HepG2 (cell line): ENCODE data around the gene SHPK. TPM values are rescaled to one million over a fixed set of nuclear protein-coding genes. Genes with fewer than 3 reads are reported as not detected.

Experiments used
- DRAP1 ChIP-seq: IDR thresholded peaks from 2 replicates; pipeline ENCODE4 v1.6.1; 2016; ENCODE audit warnings: missing genetic modification reagents, missing compliant biosample characterization
- EHMT2 ChIP-seq: fragments of 200-600 bp; sonication (generic); IDR thresholded peaks from 2 replicates; pipeline ENCODE4 v1.7.0; 2017; ENCODE audit warnings: antibody characterized with exemption, low read depth, low read length, borderline replicate concordance
- KMT2A ChIP-seq: sonication (generic); formaldehyde crosslinking; IDR thresholded peaks from 2 replicates; pipeline ENCODE4 v1.4.0; 2020; ENCODE audit warnings: missing genetic modification reagents
- MIER2 ChIP-seq: IDR thresholded peaks from 2 replicates; pipeline ENCODE4 v1.6.1; 2016; ENCODE audit warnings: missing biosample characterization, missing genetic modification reagents
- NBN ChIP-seq: fragments of 450-650 bp; conservative IDR thresholded peaks from 2 replicates; pipeline ENCODE4 v1.6.1; 2017
- PHF20 ChIP-seq: sonication (generic); formaldehyde crosslinking; IDR thresholded peaks from 2 replicates; pipeline ENCODE4 v1.5.0; 2020; ENCODE audit warnings: mild to moderate bottlenecking, missing genetic modification reagents
- POGZ ChIP-seq: sonication (generic); formaldehyde crosslinking; IDR thresholded peaks from 2 replicates; pipeline ENCODE4 v1.4.0; 2020; ENCODE audit warnings: mild to moderate bottlenecking, missing genetic modification reagents
- PPARG ChIP-seq: conservative IDR thresholded peaks from 2 replicates; pipeline ENCODE4 v1.6.1; 2016; ENCODE audit warnings: missing biosample characterization, missing genetic modification reagents
- RXRA ChIP-seq: sonication (generic); formaldehyde crosslinking; IDR thresholded peaks from 2 replicates; pipeline ENCODE4 v1.5.1; 2020; ENCODE audit warnings: missing genetic modification reagents
- SMAD3 ChIP-seq: sonication (generic); formaldehyde crosslinking; IDR thresholded peaks from 2 replicates; pipeline ENCODE4 v1.4.0; 2020; ENCODE audit warnings: missing genetic modification reagents
- SMARCC2 ChIP-seq: fragments of 450-650 bp; IDR thresholded peaks from 2 replicates; pipeline ENCODE4 v1.6.1; 2017; ENCODE audit warnings: antibody characterized with exemption, mild to moderate bottlenecking
- TCF7 ChIP-seq: sonication (generic); IDR thresholded peaks from 2 replicates; pipeline ENCODE4 v1.6.1; 2016; ENCODE audit warnings: antibody characterized with exemption, low read depth
- ZBTB4 ChIP-seq: sonication (generic); formaldehyde crosslinking; IDR thresholded peaks from 2 replicates; pipeline ENCODE4 v1.4.0; 2020; ENCODE audit warnings: missing genetic modification reagents, mild to moderate bottlenecking, borderline replicate concordance
- ZNF720 ChIP-seq: sonication (generic); formaldehyde crosslinking; IDR thresholded peaks from 2 replicates; pipeline ENCODE4 v1.4.0; 2020; ENCODE audit warnings: missing genetic modification reagents
- polyA plus RNA-seq, 8 experiments: library from polyadenylated mRNA; depleted of rRNA in 3 of 8; stranded (reverse) in 7 of 8; unstranded in 1 of 8; fragments of >200 nt; fragmentation: Illumina TruSeq in 4 of 8; extraction: Trizol in 4 of 8; gene quantifications; 2 replicates each; pipeline versions ENCODE4 v1.2.1 to v1.2.3, GENCODE V29; 2011 to 2016; ENCODE audit warnings: low read depth in 4 of 8, missing spikeins in 1 of 8, mixed read lengths in 1 of 8; ENCODE audit not compliant: insufficient read depth in 1 of 8
- total RNA-seq, 5 experiments: library from RNA; depleted of rRNA; stranded (reverse); fragments of >200 nt; fragmentation: Illumina TruSeq; extraction: Trizol; gene quantifications; 2 replicates each; pipeline ENCODE4 v1.2.3, GENCODE V29; 2016; ENCODE audit warnings: low read depth in 1 of 5
- TF ChIP-seq, protein P1 (sequence below): sonication (generic); formaldehyde crosslinking; IDR thresholded peaks from 2 replicates; pipeline ENCODE4 v1.5.0; 2020; ENCODE audit warnings: mild to moderate bottlenecking, missing genetic modification reagents, moderate library complexity
- TF ChIP-seq, protein P2 (sequence below): sonication (generic); formaldehyde crosslinking; IDR thresholded peaks from 2 replicates; pipeline ENCODE4 v1.5.0; 2020; ENCODE audit warnings: missing genetic modification reagents
- TF ChIP-seq, protein P3 (sequence below): IDR thresholded peaks from 2 replicates; pipeline ENCODE4 v1.6.1; 2016; ENCODE audit warnings: low read depth
- TF ChIP-seq, protein P4 (sequence below): sonication (generic); formaldehyde crosslinking; IDR thresholded peaks from 2 replicates; pipeline ENCODE4 v1.4.0; 2020; ENCODE audit warnings: mild to moderate bottlenecking, missing genetic modification reagents

SHPK gene
- total and polyA plus RNA-seq, 2 of the 13 experiments (the other 11 are each of a cell fraction or from before 2014, with no cell fraction given), result 16.2 to 30.9 TPM

GRCh38 chr17:3641717-3642486 is 5.9 kb upstream of the SHPK start (continued):
- TF ChIP-seq, protein P1, sequence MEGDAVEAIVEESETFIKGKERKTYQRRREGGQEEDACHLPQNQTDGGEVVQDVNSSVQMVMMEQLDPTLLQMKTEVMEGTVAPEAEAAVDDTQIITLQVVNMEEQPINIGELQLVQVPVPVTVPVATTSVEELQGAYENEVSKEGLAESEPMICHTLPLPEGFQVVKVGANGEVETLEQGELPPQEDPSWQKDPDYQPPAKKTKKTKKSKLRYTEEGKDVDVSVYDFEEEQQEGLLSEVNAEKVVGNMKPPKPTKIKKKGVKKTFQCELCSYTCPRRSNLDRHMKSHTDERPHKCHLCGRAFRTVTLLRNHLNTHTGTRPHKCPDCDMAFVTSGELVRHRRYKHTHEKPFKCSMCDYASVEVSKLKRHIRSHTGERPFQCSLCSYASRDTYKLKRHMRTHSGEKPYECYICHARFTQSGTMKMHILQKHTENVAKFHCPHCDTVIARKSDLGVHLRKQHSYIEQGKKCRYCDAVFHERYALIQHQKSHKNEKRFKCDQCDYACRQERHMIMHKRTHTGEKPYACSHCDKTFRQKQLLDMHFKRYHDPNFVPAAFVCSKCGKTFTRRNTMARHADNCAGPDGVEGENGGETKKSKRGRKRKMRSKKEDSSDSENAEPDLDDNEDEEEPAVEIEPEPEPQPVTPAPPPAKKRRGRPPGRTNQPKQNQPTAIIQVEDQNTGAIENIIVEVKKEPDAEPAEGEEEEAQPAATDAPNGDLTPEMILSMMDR (CRISPR knock-in tag), result no peak
- TF ChIP-seq TCF7, result peak; percentile 39; the same call in 1 of the 2 replicates
- TF ChIP-seq, protein P2, sequence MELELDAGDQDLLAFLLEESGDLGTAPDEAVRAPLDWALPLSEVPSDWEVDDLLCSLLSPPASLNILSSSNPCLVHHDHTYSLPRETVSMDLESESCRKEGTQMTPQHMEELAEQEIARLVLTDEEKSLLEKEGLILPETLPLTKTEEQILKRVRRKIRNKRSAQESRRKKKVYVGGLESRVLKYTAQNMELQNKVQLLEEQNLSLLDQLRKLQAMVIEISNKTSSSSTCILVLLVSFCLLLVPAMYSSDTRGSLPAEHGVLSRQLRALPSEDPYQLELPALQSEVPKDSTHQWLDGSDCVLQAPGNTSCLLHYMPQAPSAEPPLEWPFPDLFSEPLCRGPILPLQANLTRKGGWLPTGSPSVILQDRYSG, result no peak
- TF ChIP-seq ZBTB4 (CRISPR knock-in tag), result no peak
- TF ChIP-seq, protein P3, sequence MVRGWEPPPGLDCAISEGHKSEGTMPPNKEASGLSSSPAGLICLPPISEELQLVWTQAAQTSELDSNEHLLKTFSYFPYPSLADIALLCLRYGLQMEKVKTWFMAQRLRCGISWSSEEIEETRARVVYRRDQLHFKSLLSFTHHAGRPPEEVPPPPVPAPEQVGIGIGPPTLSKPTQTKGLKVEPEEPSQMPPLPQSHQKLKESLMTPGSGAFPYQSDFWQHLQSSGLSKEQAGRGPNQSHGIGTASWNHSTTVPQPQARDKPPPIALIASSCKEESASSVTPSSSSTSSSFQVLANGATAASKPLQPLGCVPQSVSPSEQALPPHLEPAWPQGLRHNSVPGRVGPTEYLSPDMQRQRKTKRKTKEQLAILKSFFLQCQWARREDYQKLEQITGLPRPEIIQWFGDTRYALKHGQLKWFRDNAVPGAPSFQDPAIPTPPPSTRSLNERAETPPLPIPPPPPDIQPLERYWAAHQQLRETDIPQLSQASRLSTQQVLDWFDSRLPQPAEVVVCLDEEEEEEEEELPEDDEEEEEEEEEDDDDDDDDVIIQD (CRISPR knock-in tag), result no peak
- TF ChIP-seq EHMT2, result no peak
- TF ChIP-seq NBN, result no peak
- TF ChIP-seq PHF20, result no peak
- TF ChIP-seq RXRA (CRISPR knock-in tag), result no peak
- TF ChIP-seq ZNF720 (CRISPR knock-in tag), result no peak
- peak; percentile 41; the same call in 1 of the 2 replicates for TF ChIP-seq PPARG (CRISPR knock-in tag)
- TF ChIP-seq POGZ (CRISPR knock-in tag), result peak; percentile 42; the same call in 1 of the 2 replicates
- TF ChIP-seq KMT2A, result no peak
- TF ChIP-seq MIER2 (CRISPR knock-in tag), result no peak
- no peak for TF ChIP-seq SMARCC2
- TF ChIP-seq, protein P4, sequence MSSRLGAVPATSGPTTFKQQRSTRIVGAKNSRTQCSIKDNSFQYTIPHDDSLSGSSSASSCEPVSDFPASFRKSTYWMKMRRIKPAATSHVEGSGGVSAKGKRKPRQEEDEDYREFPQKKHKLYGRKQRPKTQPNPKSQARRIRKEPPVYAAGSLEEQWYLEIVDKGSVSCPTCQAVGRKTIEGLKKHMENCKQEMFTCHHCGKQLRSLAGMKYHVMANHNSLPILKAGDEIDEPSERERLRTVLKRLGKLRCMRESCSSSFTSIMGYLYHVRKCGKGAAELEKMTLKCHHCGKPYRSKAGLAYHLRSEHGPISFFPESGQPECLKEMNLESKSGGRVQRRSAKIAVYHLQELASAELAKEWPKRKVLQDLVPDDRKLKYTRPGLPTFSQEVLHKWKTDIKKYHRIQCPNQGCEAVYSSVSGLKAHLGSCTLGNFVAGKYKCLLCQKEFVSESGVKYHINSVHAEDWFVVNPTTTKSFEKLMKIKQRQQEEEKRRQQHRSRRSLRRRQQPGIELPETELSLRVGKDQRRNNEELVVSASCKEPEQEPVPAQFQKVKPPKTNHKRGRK (CRISPR knock-in tag), result no peak
- TF ChIP-seq SMAD3, result no peak
- TF ChIP-seq DRAP1 (CRISPR knock-in tag), result no peak
